Thoracic aorta (tissue), 2 donors: ENCODE data around the gene PPDPF. TPM values are rescaled to one million over a fixed set of nuclear protein-coding genes. Genes with fewer than 3 reads are reported as not detected.
A peak's percentile ranks its signal among the peaks of the same experiment; 100 is the strongest.

ENCODE experiments used
- ATAC-seq: fragments of 150-250 bp; one replicate; pipeline ENCODE4 v1.8.0; 2017; ENCODE audit warnings: low read depth; ENCODE audit not compliant: insufficient number of reproducible peaks, low FRiP score
- DNase-seq: peaks from one replicate; pipeline ENCODE4 v3.0.0-alpha.2; 2020; ENCODE audit warnings: low spot score
- H3K27ac ChIP-seq, 2 donors: fragments of 200-600 bp; sonication (generic); 1 replicate in 1 of 2; 2 replicates in 1 of 2; pipeline ENCODE4 v1.5.1; 2016; ENCODE audit warnings: mild to moderate bottlenecking in 2 of 2, moderate library complexity in 2 of 2
- H3K27me3 ChIP-seq: fragments of 200-600 bp; sonication (generic); replicated peaks from 2 replicates; pipeline ENCODE4 v1.6.0; 2016; ENCODE audit warnings: mild to moderate bottlenecking; ENCODE audit not compliant: insufficient read depth
- H3K36me3 ChIP-seq: fragments of 200-600 bp; sonication (generic); one replicate; pipeline ENCODE4 v1.5.1; 2016
- H3K4me1 ChIP-seq, 2 donors: fragments of 200-600 bp; sonication (generic); 1 replicate in 1 of 2; 2 replicates in 1 of 2; pipeline versions ENCODE4 v1.5.1 to v1.6.0; 2016; ENCODE audit warnings: low read depth in 2 of 2, mild to moderate bottlenecking in 1 of 2; ENCODE audit not compliant: control insufficient read depth in 1 of 2
- H3K4me3 ChIP-seq: fragments of 200-600 bp; sonication (generic); 2 replicates; pipeline ENCODE4 v1.5.1; 2016; ENCODE audit warnings: mild to moderate bottlenecking
- H3K9me3 ChIP-seq: fragments of 200-600 bp; sonication (generic); 2 replicates; pipeline ENCODE4 v1.5.1; 2016
- CTCF ChIP-seq: fragments of 200-600 bp; sonication (generic); IDR thresholded peaks from one replicate; pipeline ENCODE4 v1.5.1; 2019; ENCODE audit warnings: antibody characterized with exemption
- total RNA-seq, 2 donors: library from RNA; depleted of rRNA; stranded (reverse); fragments of >200 nt; gene quantifications; one replicate each; pipeline versions ENCODE4 v1.1.0 to v1.2.3, GENCODE V29; 2016

The PPDPF gene
- total RNA-seq, 2 donors from 2014 or later: 105 to 197 TPM

DNA sequence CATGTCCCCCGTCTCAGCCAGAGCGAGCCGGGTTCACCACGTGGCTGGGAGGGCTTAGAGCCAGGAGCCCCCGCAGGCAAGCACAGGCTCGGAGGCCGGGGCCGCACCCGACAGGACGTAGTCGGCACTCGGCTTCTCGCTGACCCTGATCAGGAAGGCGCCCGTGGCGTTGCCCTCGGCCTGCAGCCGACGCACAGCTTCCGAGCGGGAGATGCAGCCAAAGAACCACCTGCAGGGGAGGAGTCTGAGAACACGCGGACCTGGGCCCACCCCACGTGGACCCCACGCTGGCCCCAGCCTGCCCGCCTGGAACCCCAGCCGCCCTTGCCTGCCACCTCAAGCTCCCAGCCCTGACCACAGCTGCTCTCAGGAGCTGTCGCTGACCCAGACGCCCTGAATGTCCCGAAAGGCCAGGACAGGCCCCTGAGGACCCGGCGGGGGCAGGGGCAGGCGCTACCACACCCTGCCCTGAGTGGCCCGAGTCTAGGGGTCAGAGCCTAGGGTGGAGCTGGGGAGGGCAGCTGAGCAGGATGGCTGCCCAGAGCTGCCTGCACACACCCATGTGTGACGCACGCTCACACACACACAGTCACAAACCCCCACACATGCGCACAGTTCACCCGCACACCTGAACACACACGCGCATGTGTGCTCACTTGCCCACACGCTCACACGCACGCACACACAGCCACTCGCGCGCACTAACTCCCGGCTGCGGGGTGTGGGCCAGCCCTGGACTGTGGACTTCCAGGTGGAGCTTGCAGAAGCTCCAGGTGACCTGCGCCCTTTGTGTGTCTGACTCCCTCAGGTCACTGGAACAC is 14.5 kb downstream of the PPDPF start:
- no peaks in the 10 kb centered on the region for H3K9me3 ChIP-seq
- H3K4me3 ChIP-seq: no peak overlapping the region
- DNase-seq (no peak), ATAC-seq (no peak)
- H3K27me3 ChIP-seq: no peaks in the 10 kb centered on the region
- no peaks in the 10 kb centered on the region for H3K36me3 ChIP-seq
- TF ChIP-seq CTCF: no peak
- H3K27ac ChIP-seq: peak overlapping the region in 1 of 2 donors; percentile 12
- H3K4me1 ChIP-seq: peaks cover 0 to 5% of the 10 kb centered on the region in 2 donors

DNA sequence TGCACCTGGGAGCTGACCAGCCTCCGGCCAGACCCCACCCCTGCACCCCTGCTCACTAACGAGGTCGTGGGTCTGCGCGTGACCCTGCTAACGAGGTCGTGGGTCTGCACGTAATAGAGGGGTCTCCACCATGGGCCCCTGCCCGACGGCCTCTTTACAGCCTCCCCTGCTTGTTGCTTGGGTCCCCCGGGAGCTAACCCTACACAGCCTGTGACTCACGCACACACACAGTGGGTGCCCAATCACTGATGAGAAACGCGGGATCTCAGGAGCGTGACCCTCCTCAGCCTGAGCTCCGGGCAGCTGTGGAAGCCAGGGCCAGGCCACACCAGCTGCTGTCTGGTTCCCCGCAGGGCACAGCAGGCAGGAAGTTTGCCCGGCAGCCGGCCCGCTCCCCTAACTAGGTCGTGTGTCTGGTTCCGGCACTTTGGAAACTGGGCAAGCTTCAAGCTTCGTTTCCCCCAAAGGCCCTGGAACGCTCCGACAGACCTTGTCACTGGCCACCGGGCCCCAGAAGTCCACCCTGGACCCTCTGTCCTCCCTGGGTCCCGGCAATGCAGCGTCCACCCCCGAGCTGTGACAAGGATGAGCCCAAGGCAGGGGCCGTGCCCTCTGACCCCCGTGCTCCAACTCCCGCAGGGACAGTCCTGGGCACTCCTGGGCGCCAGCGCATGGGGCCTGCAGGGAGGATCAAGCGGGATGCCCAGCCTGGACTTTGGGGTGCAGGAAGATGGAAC is 15.8 kb downstream of the PPDPF start:
- Histone ChIP-seq H3K4me1 (peaks cover 0 to 5% of the 10 kb centered on the region in 2 donors), H3K27ac (no peak overlapping the region), H3K36me3 (no peaks in the 10 kb centered on the region), H3K27me3 (no peaks in the 10 kb centered on the region), H3K9me3 (no peaks in the 10 kb centered on the region), H3K4me3 (no peak overlapping the region)
- no peak for ATAC-seq
- no peak for DNase-seq
- no peak for TF ChIP-seq CTCF

GRCh38 chr20:63536997-63537524 is 16.5 kb downstream of the PPDPF start, which contains the start of gene PTK6:
Gene PTK6, minus strand, starts transcription at chr20:63537376. Its CDS starts 62 bp downstream, at chr20:63537314.
- Histone ChIP-seq H3K27me3 (no peaks in the 10 kb centered on the region), H3K27ac (no peak within 1 kb of the TSS), H3K4me3 (peak within 1 kb of the TSS; percentile 65), H3K9me3 (no peaks in the 10 kb centered on the region), H3K36me3 (no peaks in the 10 kb centered on the region), H3K4me1 (peaks cover 0 to 5% of the 10 kb centered on the region in 2 donors)
- no peak for ATAC-seq
- no peak for TF ChIP-seq CTCF
- DNase-seq: no peak

- Histone ChIP-seq H3K36me3 (no peaks in the 10 kb centered on the region), H3K27ac (no peak overlapping the region), H3K4me3 (peak overlapping the region; percentile 65), H3K9me3 (no peaks in the 10 kb centered on the region), H3K27me3 (no peaks in the 10 kb centered on the region), H3K4me1 (peaks cover 0 to 5% of the 10 kb centered on the region in 2 donors)
- TF ChIP-seq CTCF: peak; percentile 94
- peak; percentile 27 for ATAC-seq
- DNase-seq: no peak
Measured at GRCh38 chr20:63537525-63538203, 17.1 kb downstream of the PPDPF start.
